ENCODE results near the gene KRTAP9-7.

KRTAP9-7 gene

DNA sequence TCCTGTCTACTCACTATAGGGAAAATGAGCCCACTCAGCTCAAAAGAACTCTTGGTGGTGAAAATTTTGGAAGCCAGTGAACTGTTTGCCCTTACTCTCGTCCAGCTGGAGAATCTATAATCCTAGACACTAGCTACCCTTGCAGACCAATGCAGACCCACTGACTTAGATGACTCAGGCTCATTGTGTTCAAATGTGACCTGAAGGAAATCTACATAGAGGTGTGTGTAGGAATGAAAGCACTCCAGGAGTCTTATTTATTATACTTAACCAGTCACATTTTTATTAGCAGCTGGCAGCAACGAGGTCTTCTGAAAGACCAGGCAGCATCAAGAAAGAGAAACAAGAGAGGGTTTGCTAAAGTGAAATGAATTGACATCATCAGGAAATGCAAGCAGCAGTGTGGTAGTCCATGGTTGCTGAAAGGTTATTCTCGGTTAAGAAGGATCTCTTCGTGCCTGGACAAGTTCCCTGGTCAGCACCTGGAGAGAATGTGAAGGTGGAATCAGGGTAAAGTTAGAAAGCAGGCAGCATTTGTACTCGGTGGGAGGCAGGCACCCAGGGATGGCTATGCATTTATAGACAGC lies 25.8 kb downstream of the KRTAP9-7 start:
- Mint-ChIP-seq H3K27ac (no peak overlapping the region), H3K4me1 (no peaks in the 10 kb centered on the region), H3K27me3 (ENCODE audit: low read depth, poor library complexity) (peaks cover 7% of the 10 kb centered on the region), H3K4me3 (no peak overlapping the region), H3K9me3 (peaks cover 16% of the 10 kb centered on the region), H3K36me3 (ENCODE audit: low read depth) (no peaks in the 10 kb centered on the region)
- DNase-seq: no peak
- TF ChIP-seq, protein P1, sequence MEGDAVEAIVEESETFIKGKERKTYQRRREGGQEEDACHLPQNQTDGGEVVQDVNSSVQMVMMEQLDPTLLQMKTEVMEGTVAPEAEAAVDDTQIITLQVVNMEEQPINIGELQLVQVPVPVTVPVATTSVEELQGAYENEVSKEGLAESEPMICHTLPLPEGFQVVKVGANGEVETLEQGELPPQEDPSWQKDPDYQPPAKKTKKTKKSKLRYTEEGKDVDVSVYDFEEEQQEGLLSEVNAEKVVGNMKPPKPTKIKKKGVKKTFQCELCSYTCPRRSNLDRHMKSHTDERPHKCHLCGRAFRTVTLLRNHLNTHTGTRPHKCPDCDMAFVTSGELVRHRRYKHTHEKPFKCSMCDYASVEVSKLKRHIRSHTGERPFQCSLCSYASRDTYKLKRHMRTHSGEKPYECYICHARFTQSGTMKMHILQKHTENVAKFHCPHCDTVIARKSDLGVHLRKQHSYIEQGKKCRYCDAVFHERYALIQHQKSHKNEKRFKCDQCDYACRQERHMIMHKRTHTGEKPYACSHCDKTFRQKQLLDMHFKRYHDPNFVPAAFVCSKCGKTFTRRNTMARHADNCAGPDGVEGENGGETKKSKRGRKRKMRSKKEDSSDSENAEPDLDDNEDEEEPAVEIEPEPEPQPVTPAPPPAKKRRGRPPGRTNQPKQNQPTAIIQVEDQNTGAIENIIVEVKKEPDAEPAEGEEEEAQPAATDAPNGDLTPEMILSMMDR (IDR thresholded peaks at IDR 0.05): no peak

DNA sequence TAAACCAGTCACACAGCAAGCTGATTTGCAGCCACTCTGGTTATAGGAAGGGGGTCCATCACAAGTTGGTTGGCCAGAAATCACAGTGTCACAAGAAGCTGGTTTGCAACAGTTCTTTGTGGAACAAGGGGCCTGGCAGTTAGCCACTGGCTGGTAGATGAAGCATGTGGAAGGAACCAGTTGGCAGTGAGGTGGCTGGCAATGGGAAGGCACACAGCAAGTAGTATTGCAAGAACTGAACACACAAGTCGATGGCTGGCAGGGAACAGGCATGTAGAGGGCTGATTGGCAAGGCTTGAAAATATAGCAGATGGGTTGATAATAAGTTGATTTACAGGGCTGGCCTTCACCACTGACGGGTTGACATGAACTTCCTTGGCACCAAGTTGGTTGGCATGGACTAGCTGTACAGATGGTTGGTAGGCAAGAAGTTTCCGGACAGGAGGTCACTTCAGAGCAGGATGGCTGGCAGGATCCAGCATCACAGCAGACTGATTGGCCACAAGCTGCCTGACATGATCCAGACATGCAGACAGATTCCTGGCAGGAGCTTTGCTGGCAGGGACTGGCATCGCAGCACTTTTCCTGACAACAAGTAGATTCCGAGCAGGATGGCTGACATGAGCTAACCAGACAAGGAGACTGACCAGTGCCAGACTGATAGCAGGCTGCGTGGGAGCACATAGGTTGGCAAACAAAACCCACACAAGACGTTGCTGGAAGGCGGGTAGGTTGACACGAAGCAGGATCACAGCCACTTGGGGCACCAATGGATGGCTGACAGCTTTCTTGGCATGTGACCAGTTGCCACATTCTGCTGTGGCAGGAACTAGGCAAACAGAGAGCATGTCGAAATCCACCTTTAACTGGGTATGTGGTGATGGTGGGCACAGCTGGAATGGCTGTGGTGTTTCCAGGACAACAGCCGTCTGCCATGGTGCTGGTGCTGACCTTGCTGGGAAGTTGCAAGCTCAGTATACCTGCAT lies 26.7 kb downstream of the KRTAP9-7 start, which contains the start of gene KRTAP29-1:
Gene KRTAP29-1 (minus strand): TSS at position 936 of the 986 bp plus-strand sequence. CDS start 0 bp downstream, at position 936.
- H3K9me3 Mint-ChIP-seq: peaks cover 16% of the 10 kb centered on the region
- H3K27ac Mint-ChIP-seq: no peak within 1 kb of the TSS
- H3K36me3 Mint-ChIP-seq (ENCODE audit: low read depth): no peaks in the 10 kb centered on the region
- DNase-seq: no peak
- H3K4me1 Mint-ChIP-seq: no peaks in the 10 kb centered on the region
- no peak within 1 kb of the TSS for H3K4me3 Mint-ChIP-seq
- H3K27me3 Mint-ChIP-seq (ENCODE audit: low read depth, poor library complexity): peaks cover 9% of the 10 kb centered on the region
- TF ChIP-seq, protein P1 (IDR thresholded peaks at IDR 0.05): no peak

DNA sequence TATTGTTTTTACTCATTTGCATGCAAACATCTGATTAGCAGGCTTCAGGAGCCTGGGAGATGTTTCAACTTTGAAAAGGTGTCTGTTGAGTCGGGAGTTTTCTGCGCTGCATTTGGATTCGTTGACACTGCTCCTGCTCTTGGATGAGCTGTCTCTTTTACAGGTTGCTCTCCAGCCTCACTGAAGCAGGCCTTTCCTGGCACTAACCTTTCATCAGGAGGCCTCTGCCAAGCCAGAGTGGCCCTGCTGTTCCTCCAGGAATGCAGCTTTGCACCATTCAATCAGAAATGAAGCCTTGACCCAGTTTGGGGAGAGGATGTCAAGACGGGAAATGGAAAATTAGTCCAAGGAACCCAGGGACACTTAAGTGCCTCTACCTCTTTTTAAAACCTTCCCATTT lies 27.5 kb downstream of the KRTAP9-7 start:
- H3K4me1 Mint-ChIP-seq: no peaks in the 10 kb centered on the region
- peaks cover 14% of the 10 kb centered on the region for H3K9me3 Mint-ChIP-seq
- no peak overlapping the region for H3K4me3 Mint-ChIP-seq
- TF ChIP-seq, protein P1 (IDR thresholded peaks at IDR 0.05): no peak
- peaks cover 12% of the 10 kb centered on the region for H3K27me3 Mint-ChIP-seq (ENCODE audit: low read depth, poor library complexity)
- H3K36me3 Mint-ChIP-seq (ENCODE audit: low read depth): no peaks in the 10 kb centered on the region
- no peak overlapping the region for H3K27ac Mint-ChIP-seq
- DNase-seq: no peak

DNA sequence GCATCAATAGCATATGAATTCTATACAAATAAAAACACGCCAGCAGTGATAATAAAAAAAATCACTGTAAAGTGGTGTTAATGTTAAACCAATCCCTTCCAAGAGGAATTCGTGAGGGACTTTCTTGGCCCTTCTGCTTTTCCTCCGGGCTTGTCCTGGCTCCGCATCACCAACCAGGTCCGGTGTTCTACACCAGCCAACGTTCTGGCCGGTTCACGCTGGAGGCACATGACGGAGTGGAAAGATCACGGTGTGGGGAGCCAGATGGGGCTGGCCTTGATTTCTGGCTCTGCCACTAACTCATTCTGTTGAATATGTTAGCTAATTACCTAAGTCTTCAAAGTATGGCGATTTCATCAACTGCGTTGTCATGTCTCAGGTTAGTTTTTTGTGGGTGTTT lies 28.6 kb downstream of the KRTAP9-7 start:
- H3K4me1 Mint-ChIP-seq: no peaks in the 10 kb centered on the region
- peaks cover 8% of the 10 kb centered on the region for H3K27me3 Mint-ChIP-seq (ENCODE audit: low read depth, poor library complexity)
- H3K4me3 Mint-ChIP-seq: no peak overlapping the region
- TF ChIP-seq, protein P1 (IDR thresholded peaks at IDR 0.05): no peak
- no peak overlapping the region for H3K27ac Mint-ChIP-seq
- no peaks in the 10 kb centered on the region for H3K36me3 Mint-ChIP-seq (ENCODE audit: low read depth)
- DNase-seq: no peak
- H3K9me3 Mint-ChIP-seq: peaks cover 8% of the 10 kb centered on the region

DNA sequence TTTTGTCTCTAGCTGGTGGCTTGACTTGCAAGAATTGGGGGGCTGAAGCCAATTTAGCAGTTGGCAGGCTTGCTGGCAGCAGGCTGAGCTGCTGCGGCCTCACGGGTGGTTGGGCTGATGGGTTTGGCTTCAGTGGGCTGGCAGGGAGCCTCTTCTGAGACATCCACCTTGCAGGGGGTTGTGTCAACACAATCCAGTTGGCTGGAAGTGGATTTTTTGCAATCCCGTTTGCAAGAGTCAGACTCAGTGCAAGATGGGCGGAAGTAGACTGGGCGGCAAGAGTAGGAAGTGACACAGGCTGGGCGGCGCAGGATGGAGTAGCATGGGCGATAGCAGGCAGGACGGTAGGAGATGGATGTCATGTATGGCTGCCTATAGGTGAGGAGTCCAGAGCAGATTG lies 32.1 kb downstream of the KRTAP9-7 start:
- Mint-ChIP-seq H3K4me1 (no peaks in the 10 kb centered on the region), H3K27ac (no peak overlapping the region), H3K36me3 (ENCODE audit: low read depth) (no peaks in the 10 kb centered on the region), H3K4me3 (no peak overlapping the region), H3K27me3 (ENCODE audit: low read depth, poor library complexity) (peaks cover 12% of the 10 kb centered on the region), H3K9me3 (no peaks in the 10 kb centered on the region)
- no peak for DNase-seq
- TF ChIP-seq, protein P1 (IDR thresholded peaks at IDR 0.05): no peak

Data from nephron progenitor cell (in vitro differentiated cells).